GM13977 (cell line): ENCODE measurements around the gene MYD88.

Experiments used
- DNase-seq: peaks from one replicate; pipeline ENCODE4 v3.0.0; 2012; ENCODE audit warnings: low spot score
- in situ Hi-C: fragments of 300-500 bp; cut with MboI; formaldehyde crosslinking; loops from one replicate; pipeline ENCODE4 v1.12.0; 2022; ENCODE audit warnings: low sequenced_read_pairs, low pct_unique_long_range_greater_than_20kb, mixed read lengths, inconsistent platforms; ENCODE audit not compliant: unreplicated experiment
- TF ChIP-seq, protein P1 (sequence below): IDR thresholded peaks from 2 replicates; pipeline ENCODE4 v1.5.1; 2012; ENCODE audit warnings: mild to moderate bottlenecking, control low read depth; ENCODE audit not compliant: insufficient read depth; ENCODE audit errors: extremely low read depth, missing control alignments

MYD88 gene

DNA sequence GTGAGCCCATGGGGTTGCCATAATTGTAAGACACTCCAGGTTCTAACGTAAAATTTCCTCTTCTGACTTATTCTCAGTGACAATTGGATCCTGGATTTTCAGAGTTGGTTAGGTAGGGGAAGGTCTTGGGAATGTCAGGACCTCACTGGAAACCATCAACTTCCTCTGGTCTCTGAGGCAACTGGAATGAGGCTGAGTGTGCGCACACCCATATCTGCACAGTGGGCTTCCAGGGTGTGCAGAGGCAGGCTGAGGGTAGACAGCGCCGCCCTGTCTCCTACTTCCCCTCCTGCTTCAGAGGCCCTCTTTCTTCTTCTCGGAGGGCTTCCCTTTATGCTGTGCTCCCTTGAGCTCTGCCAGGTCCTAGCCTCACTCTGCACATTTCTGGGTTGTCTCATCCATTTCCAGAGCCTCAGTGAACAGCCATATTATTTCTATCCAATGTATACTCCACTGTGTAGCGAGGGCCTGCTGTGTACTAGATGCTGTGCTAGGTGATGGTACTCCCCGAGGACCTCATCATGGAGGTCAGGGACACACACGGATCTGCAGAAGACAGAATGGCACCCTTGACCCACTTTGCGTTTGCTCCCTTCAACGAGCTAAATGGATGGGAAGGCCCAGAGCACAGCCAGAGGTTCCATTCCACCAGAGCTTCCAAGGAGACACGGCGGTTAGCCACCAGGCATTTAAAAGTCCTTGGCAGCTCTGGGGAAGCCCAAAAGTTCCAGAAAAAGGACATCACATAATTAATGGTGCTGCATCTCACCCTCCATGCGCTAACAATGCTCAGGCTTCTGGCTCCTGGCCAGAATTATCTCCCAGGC, 19.8 kb upstream of the MYD88 start:
- TF ChIP-seq, protein P1, sequence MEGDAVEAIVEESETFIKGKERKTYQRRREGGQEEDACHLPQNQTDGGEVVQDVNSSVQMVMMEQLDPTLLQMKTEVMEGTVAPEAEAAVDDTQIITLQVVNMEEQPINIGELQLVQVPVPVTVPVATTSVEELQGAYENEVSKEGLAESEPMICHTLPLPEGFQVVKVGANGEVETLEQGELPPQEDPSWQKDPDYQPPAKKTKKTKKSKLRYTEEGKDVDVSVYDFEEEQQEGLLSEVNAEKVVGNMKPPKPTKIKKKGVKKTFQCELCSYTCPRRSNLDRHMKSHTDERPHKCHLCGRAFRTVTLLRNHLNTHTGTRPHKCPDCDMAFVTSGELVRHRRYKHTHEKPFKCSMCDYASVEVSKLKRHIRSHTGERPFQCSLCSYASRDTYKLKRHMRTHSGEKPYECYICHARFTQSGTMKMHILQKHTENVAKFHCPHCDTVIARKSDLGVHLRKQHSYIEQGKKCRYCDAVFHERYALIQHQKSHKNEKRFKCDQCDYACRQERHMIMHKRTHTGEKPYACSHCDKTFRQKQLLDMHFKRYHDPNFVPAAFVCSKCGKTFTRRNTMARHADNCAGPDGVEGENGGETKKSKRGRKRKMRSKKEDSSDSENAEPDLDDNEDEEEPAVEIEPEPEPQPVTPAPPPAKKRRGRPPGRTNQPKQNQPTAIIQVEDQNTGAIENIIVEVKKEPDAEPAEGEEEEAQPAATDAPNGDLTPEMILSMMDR = no peak
- no peak for DNase-seq
- in situ Hi-C loops = no loop called here

DNA sequence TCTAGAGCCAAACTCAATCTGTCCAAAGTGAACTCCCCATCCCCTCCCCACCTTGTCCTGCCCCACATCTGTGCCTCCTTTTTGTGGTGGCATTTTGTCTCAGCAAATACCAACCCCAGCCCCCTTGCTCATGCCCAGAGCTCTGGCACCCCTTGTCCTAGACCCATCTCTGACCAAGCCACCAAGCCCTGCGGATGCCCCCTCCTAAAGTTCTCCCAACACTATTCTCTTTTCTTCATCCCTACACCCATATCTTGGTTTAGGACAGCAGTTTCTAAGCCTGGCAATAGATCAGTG, 19.3 kb upstream of the MYD88 start:
- TF ChIP-seq, protein P1 = no peak
- no peak for DNase-seq
- in situ Hi-C loops = no loop called here

DNA sequence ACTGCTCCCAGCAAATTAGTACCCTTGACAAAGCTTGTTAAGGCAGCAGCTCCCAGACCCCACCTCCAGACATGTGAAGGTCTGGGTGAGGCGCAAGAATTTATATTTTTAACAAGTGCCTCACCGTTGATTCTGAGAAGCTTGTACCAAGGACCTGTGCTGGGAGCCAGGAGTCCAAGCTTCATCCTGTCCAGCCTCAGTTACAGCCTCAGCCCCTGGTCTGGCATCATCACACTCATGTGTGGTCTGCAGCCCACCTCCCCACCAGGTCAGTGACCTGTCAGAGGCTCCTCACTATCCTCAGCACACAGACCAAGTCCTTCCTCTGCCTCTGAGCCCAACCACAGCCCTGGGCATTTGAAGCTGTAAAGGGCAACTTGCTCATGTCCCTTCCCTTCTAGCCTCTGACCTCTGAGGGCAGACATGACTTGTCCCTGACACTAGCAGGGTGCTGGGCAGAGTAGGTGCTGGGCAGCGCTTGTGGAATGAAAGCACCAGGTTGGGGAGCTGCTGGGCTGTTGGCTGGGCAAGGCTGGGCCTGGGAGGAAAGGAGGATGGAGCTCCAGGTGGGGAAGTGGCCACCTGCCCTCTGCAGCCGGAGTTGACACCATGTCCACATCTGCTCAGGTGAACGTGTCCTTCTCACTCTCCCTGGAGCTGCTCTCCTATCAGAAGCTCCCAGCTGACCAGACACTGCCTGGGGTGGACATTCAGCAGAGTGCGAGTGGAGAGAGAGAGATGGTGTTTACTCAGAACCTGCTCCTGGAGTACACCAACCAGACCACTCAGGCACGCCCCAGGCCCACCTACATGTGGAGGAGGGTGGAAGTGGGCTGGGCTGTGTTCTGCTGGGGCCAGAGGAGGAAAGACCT, 18.4 kb upstream of the MYD88 start:
- in situ Hi-C loops = loop anchor here (10.0 kb wide), 1 partner anchor 365 kb away; no protein-coding TSS in a partner anchor
- TF ChIP-seq, protein P1 = no peak
- DNase-seq = no peak

DNA sequence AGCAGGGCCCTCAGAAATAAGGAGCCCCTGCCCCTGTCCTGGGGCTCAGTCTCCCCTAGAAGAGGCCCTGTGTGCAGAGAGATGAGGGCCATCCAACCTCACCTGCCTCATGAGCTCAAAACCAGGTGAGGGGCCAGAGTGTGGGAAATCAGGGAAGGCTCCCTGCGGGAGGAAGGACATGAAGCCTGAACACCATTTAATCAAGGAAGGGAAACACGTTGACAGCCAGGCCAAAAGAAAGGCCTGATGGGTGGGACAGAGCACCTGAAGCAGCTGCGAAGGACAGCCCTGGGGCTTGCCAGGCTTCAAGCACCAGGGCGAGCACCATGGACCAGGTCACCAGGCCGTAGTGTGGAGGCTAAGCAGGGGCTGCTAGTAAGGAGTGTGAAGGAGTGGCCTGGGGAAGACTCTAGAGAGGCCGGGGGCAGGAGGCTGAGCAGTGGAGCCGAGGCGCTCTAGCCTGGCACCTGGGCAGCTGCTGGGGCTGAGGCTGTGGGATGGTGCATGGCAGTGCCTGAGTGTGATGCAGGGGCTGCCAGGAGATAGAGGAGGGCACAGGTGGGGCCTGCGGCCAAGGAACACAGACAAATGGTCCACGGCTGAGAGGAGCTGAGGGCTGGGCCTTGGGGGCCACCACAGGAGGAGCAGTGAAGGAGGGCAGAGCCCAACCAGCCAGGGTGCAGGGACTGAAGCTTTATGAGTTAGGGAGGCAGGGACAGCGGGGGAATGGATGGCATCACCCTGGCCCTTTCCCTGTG, 17.6 kb upstream of the MYD88 start:
- DNase-seq = no peak
- TF ChIP-seq, protein P1 = no peak
- in situ Hi-C loops = loop anchor here (10.0 kb wide), 1 partner anchor 364 kb away; no protein-coding TSS in a partner anchor

DNA sequence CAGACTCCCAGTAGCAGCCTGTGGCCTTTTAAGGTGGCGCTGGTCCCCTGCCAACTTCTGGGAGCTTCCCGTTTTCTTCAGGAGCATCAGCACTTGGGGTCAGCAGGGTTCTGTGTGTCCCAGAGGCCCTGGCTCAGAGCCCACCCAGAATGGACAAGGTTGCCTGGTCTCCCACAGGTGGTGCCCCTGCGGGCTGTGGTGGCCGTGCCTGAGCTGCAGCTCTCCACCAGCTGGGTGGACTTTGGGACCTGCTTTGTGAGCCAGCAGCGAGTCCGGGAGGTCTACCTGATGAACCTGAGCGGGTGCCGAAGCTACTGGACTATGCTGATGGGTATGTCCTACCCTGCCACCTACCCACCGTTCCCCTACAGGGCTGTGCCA, 17.0 kb upstream of the MYD88 start:
- TF ChIP-seq, protein P1 = no peak
- in situ Hi-C loops = loop anchor here (10.0 kb wide), 1 partner anchor 363 kb away; no protein-coding TSS in a partner anchor
- no peak for DNase-seq

DNA sequence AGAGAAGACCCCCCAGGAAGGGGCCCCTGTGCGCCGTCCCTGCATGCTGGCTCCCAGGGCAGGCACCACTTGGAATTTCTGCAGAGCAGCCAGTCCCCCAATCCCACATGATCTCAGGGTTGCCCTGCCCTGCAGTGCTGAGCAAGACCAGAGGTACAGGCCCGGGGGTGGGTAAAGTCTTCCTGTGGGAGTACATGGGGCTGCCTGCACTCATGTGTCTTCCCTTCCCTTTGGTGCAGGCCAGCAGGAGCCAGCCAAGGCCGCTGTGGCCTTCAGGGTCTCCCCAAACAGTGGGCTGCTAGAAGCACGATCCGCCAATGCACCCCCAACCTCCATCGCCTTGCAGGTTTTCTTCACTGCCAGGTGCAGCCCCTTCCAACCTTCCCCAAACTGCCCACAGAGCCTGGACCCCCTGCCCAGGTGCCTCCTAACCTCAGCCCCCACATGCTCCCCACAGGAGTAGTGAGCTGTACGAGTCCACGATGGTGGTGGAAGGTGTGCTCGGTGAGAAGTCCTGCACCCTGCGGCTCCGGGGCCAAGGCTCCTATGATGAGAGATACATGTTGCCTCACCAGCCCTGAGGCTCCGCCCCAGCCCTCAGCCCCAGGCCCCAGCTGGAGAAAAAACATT, 16.5 kb upstream of the MYD88 start:
- DNase-seq = no peak
- in situ Hi-C loops = loop anchor here (10.0 kb wide), 1 partner anchor 363 kb away; no protein-coding TSS in a partner anchor
- TF ChIP-seq, protein P1 = no peak
